ENCODE data around the gene TTC27. TPM values are rescaled to one million over a fixed set of nuclear protein-coding genes. Genes with fewer than 3 reads are reported as not detected.

The TTC27 gene
- total RNA-seq, 1 donor from 2014 or later = 18.4 TPM

DNA sequence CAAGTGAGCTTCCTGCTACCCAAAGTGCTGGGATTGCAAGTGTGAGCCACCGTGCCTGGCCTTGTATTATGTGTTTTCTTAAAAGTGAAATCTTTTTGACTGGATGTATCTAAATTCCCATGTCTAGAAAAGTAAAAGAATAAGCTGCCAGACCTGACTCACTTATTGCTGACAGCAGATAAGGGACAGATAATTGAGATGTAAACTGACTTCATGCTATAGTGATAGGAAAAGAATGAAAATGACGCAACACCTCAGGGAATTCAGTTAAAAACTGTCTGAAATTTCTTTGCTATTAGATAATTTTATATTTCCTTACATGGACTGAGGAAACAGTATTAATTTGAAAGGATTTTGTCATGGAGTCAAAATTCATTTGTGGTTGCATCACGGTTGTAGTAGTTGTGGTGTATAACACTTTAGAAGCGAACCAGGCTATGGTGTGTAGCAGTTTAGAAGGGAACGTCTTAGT, 19.4 kb downstream of the TTC27 start:
- Mint-ChIP-seq H3K4me1 (no peaks in the 10 kb centered on the region), H3K9me3 (no peaks in the 10 kb centered on the region), H3K4me3 (no peak overlapping the region), H3K27me3 (ENCODE audit: low read depth) (no peaks in the 10 kb centered on the region), H3K36me3 (peaks cover 28% of the 10 kb centered on the region), H3K27ac (peak overlapping the region; percentile 24)
- no peak for DNase-seq (ENCODE audit: low spot score in 2 of 2, unreplicated experiment in 2 of 2)
- TF ChIP-seq CTCF (IDR thresholded peaks at IDR 0.05; ENCODE audit: unreplicated experiment) = no peak

- Mint-ChIP-seq H3K27me3 (ENCODE audit: low read depth) (no peaks in the 10 kb centered on the region), H3K27ac (no peak overlapping the region), H3K36me3 (peaks cover 29% of the 10 kb centered on the region), H3K9me3 (no peaks in the 10 kb centered on the region), H3K4me1 (no peaks in the 10 kb centered on the region), H3K4me3 (no peak overlapping the region)
- no peak for TF ChIP-seq CTCF (IDR thresholded peaks at IDR 0.05; ENCODE audit: unreplicated experiment)
- no peak for DNase-seq (ENCODE audit: low spot score in 2 of 2, unreplicated experiment in 2 of 2)
These were observed 24.8 kb downstream of the TTC27 start for GRCh38 chr2:32652555-32653209.

DNA sequence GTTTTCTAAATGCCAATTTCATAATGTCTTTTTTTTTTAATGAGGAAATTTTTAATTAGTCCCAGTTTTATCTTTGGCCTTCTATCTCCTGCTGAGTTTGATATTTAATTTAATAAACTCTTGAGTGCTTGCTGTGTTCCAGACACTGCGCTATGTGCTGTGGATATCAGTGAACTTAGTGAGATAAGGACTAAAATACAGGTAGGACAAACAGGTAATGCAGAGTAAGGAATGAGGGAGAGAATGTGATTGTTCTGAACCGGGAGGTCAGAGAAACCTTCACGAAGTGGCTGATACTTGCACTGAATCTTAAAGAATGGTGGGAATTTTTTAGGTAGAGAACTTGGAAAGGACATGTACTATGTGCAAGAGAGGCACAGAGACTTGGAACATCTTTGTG, 28.2 kb downstream of the TTC27 start:
- TF ChIP-seq CTCF (IDR thresholded peaks at IDR 0.05; ENCODE audit: unreplicated experiment) = no peak
- Mint-ChIP-seq H3K9me3 (peaks cover 4% of the 10 kb centered on the region), H3K4me3 (no peak overlapping the region), H3K27me3 (ENCODE audit: low read depth) (no peaks in the 10 kb centered on the region), H3K4me1 (no peaks in the 10 kb centered on the region), H3K36me3 (peaks cover 34% of the 10 kb centered on the region), H3K27ac (no peak overlapping the region)
- DNase-seq (ENCODE audit: low spot score in 2 of 2, unreplicated experiment in 2 of 2) = no peak

- Mint-ChIP-seq H3K27me3 (ENCODE audit: low read depth) (no peaks in the 10 kb centered on the region), H3K4me3 (no peak overlapping the region), H3K9me3 (peaks cover 4% of the 10 kb centered on the region), H3K4me1 (no peaks in the 10 kb centered on the region), H3K27ac (no peak overlapping the region), H3K36me3 (peaks cover 32% of the 10 kb centered on the region)
- DNase-seq (ENCODE audit: low spot score in 2 of 2, unreplicated experiment in 2 of 2) = no peak
- no peak for TF ChIP-seq CTCF (IDR thresholded peaks at IDR 0.05; ENCODE audit: unreplicated experiment)
These were observed 36.0 kb downstream of the TTC27 start for GRCh38 chr2:32663864-32664263.

DNA sequence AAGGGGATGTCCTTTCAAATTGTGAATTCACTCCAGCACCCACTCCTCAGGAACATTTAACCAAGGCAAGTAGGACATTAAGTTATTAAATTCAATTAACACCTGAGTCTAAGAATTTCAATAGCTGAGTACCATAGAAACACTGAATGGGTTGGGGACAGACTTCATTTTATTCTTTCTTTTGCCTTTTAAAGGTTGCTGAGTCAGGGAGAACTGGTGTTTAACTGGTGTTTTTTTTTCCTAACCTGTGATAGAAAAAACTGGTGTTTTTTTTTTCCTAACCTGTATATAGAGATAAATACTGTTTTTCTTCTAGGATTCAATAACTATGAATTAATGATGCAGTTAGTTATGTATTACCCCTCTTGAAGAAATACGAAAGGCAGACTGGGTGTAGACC, 38.9 kb downstream of the TTC27 start:
- Mint-ChIP-seq H3K27me3 (ENCODE audit: low read depth) (no peaks in the 10 kb centered on the region), H3K4me3 (no peak overlapping the region), H3K9me3 (no peaks in the 10 kb centered on the region)

More for the DNA sequence above, 38.9 kb downstream of the TTC27 start:
- no peak for DNase-seq (ENCODE audit: low spot score in 2 of 2, unreplicated experiment in 2 of 2)
- no peaks in the 10 kb centered on the region for H3K4me1 Mint-ChIP-seq
- H3K36me3 Mint-ChIP-seq = peaks cover 22% of the 10 kb centered on the region
- H3K27ac Mint-ChIP-seq = no peak overlapping the region
- TF ChIP-seq CTCF (IDR thresholded peaks at IDR 0.05; ENCODE audit: unreplicated experiment) = no peak

All from mesothelial cell of epicardium (in vitro differentiated cells).